CD4-positive, alpha-beta T cell treated with Interferon gamma for 1 hour (primary cell): Measurements from ENCODE around the gene PCDHGC4.

Experiments used
- DNase-seq: peaks from one replicate; pipeline ENCODE4 v3.0.0-alpha.2; 2020

The PCDHGC4 gene

GRCh38 chr5:141512911-141513626 lies 28.2 kb downstream of the PCDHGC4 start:
- no peak for DNase-seq

- peak; percentile 51 for DNase-seq
These were observed 28.9 kb downstream of the PCDHGC4 start for GRCh38 chr5:141513627-141514329.

GRCh38 chr5:141514330-141515133 lies 29.7 kb downstream of the PCDHGC4 start:
- DNase-seq, result no peak

GRCh38 chr5:141515141-141515540 lies 30.3 kb downstream of the PCDHGC4 start:
- no peak for DNase-seq

- no peak for DNase-seq
These were observed 31.3 kb downstream of the PCDHGC4 start for GRCh38 chr5:141515946-141516671.

GRCh38 chr5:141516672-141517025 lies 31.8 kb downstream of the PCDHGC4 start:
- no peak for DNase-seq

- no peak for DNase-seq
These were observed 32.5 kb downstream of the PCDHGC4 start for GRCh38 chr5:141517312-141517711.

GRCh38 chr5:141517880-141518617 lies 33.2 kb downstream of the PCDHGC4 start:
- DNase-seq, result no peak

GRCh38 chr5:141518618-141519015 lies 33.8 kb downstream of the PCDHGC4 start:
- no peak for DNase-seq

GRCh38 chr5:141519605-141520565 lies 35.1 kb downstream of the PCDHGC4 start:
- no peak for DNase-seq

- DNase-seq, result no peak
These were observed 36.5 kb downstream of the PCDHGC4 start for GRCh38 chr5:141521244-141521781.

- DNase-seq, result no peak
These were observed 37.5 kb downstream of the PCDHGC4 start for GRCh38 chr5:141522301-141522700.

- DNase-seq, result no peak
These were observed 39.2 kb downstream of the PCDHGC4 start for GRCh38 chr5:141523991-141524390.

GRCh38 chr5:141524604-141525597 lies 40.1 kb downstream of the PCDHGC4 start:
- DNase-seq, result peak; percentile 56

GRCh38 chr5:141525653-141526052 lies 40.8 kb downstream of the PCDHGC4 start:
- DNase-seq, result no peak

- no peak for DNase-seq
These were observed 42.6 kb downstream of the PCDHGC4 start for GRCh38 chr5:141527426-141527825.

- DNase-seq, result no peak
These were observed 43.6 kb downstream of the PCDHGC4 start for GRCh38 chr5:141528291-141528984.

- no peak for DNase-seq
These were observed 44.2 kb downstream of the PCDHGC4 start for GRCh38 chr5:141529002-141529401.

GRCh38 chr5:141529873-141530272 lies 45.0 kb downstream of the PCDHGC4 start:
- DNase-seq, result no peak
